Right renal cortex interstitium (tissue), 3 donors: ENCODE results near the gene KLHL17. TPM values are rescaled to one million over a fixed set of nuclear protein-coding genes. Genes with fewer than 3 reads are reported as not detected.
"Not testable (repeated sequence)": the region's sequence is repeated elsewhere in the genome, so short reads cannot be mapped to it uniquely, and the experiment has no call there.

Experiments
- DNase-seq, 3 donors: peaks; one replicate each; pipeline ENCODE4 v3.0.0-alpha.2; 2013; ENCODE audit warnings: low read depth in 3 of 3, low spot score in 2 of 3
- polyA plus RNA-seq, 3 donors: library from polyadenylated mRNA; unstranded; fragments of 120-200 nt; gene quantifications; one replicate each; pipeline ENCODE4 v1.2.1, GENCODE V29; 2013; ENCODE audit not compliant: insufficient read length in 3 of 3

Gene KLHL17
- polyA plus RNA-seq, 3 donors: 6.5 to 8.0 (median 6.5) TPM

DNA sequence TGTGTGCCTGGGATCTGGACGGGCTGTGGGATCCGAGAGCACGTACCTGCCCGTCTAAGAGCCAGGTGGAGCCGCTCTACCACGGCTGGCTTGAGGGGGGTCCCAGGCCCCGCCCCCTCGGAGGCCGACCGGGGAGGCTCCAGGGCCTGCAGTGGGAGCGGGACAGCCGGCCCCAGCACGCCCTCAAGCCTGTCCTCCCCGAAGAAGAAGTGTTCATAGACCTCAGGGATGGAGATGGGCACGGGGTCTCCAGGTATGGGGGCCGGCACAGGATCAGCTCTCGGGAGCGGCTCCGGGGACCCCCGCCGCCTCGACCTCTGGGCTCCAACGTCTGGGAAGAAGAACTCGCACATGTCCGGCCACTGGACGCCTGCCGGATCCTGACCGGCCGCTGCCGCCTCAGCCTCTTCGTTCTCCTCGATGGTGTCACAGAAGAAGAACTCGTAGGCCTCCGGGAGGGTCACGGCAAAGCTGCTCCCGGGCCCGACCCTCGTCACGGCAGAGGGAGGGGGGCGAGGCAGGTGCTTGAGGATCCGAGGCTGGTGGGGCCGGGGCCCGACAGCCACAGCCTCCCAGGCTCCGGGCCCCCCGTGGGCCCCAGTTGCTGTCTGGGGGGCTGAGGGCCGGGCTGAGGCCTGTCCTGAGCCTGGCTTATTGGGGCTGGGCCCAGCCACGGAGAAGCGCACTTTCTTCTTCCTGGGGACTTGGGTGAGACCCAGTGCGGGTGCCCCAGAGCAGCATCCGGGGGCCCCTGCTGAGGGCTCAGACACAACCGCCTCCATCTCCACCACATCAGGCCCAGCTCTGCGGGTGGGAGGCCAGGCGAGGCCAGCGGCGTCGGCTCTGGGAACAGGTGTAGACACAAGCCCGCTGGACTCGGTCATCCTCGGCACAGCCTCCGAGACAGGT, 18.7 kb downstream of the KLHL17 start:
- no peak for DNase-seq

DNA sequence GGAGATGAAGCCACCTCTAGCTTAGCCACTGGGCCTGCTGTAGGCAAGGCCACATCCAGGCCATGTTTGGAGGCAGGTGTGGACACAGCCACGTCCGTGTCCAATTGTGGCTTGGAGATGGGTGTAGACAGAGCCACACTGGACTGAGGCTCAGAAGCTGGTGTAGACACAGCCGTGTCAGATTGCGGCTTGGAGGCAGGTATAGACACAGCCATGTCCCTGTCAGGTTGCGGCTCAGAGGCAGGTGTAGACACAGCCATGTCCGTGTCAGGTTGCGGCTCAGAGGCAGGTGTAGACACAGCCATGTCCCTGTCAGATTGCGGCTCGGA, 19.3 kb downstream of the KLHL17 start:
- DNase-seq: no peak

- no peak for DNase-seq
Observed at GRCh38 chr1:980137-980571, 19.8 kb downstream of the KLHL17 start.

- DNase-seq: no peak
Observed at GRCh38 chr1:980602-981395, 20.4 kb downstream of the KLHL17 start.

DNA sequence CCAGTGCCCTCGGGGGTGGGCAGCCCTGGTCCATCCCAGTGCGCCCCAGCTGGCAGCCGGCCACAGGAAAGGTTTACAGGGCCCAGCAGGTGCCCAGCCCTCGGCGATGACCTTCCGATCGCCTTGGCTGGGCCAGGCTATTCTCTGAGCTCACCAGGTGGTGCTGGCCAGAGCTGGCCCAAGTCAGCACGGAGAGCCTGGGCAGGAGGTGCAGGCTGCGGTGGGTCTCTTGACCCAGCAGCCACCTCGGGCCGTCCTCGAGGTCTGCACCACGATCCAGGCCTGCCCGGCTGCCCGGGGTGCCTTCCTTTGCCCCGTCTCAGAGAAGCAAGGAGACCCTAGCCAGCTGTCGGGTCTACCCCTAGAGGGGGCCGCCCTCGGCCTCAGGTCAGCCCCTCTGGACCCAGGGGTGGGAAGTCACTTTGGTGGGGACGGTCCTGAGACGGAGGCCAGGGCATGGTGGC, 21.1 kb downstream of the KLHL17 start:
- no peak for DNase-seq

GRCh38 chr1:981955-982558, 21.7 kb downstream of the KLHL17 start, which contains the start of gene PERM1:
TSS of gene PERM1 (minus strand) at chr1:982093. CDS start at chr1:981029, 1,064 bp downstream.
- DNase-seq: no peak

- no peak for DNase-seq
Observed at GRCh38 chr1:982765-983436, 22.5 kb downstream of the KLHL17 start.

- DNase-seq: no peak
Observed at GRCh38 chr1:983798-984475, 23.6 kb downstream of the KLHL17 start.

DNA sequence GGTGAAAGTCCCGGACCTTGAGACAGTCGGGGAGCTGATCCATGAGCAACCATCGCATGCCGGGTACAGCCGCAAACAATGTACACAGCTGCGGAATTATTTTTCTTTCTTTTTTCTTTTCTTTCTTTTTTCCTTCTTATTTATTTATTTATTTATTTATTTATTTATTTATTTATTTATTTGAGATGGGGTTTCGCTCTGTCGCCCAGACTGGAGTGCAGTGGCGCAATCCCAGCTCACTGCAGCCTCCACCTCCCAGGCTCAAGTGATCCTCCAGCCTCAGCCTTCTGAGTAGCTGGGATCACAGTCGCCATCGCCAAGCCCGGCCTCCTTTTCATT, 24.1 kb downstream of the KLHL17 start:
- no peak for DNase-seq

DNA sequence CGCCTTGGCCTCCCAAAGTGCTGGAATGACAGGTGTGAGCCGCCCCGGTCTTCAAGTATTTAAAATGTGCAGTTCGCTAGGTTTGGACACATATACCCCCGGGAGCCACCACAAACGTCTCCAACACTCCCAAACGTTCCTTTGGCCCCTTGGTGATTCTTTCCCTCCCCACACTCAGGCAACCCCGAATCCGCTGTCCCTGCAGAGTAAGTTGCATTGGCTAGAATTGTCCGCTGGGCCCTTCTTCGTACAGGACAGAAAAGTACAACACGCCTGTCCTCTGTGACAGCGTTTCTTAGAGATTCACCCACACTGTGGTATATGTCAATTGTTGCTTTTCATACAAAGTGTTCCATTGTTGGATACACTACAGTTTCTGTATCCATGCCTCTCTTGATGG, 24.7 kb downstream of the KLHL17 start:
- no peak for DNase-seq

GRCh38 chr1:988061-988460, 27.7 kb downstream of the KLHL17 start:
- not testable (repeated sequence) for DNase-seq

DNA sequence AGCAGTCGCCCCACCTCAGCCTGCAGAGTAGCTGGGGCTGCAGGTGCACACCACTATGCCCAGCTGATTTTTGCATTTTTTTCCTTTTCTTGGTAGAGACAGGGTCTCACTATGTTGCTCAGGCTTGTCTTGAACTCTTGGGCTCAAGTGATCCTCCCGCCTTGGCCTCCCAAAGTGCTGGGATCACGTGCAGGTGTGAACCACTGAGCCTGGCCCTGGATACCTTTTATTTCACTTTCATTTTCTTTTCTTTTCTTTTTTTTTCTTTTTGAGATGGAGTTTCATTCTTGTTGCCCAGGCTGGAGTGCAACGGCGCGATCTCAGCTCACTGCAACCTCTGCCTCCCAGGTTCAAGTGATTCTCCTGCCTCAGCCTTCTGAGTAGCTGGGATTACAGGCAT, 30.9 kb downstream of the KLHL17 start:
- DNase-seq: not testable (repeated sequence)

DNA sequence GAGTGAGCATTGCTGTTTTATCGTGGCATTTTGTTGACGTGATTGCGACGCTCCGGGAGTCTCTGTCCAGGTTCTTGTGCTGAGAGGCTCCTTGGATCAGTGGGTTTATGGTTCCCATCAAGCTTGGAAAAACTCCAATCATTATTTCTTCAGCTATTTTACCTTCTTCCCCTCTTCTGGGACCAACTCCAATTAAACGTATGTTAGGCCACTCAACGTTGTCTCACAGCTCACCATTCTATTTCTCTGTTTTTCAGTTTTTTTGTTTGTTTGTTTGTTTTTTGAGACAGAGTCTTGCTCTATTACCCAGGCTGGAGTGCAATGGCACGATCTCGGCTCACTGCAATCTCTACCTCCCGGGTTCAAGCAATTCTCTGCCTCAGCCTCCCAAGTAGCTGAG, 31.5 kb downstream of the KLHL17 start:
- DNase-seq: no peak

DNA sequence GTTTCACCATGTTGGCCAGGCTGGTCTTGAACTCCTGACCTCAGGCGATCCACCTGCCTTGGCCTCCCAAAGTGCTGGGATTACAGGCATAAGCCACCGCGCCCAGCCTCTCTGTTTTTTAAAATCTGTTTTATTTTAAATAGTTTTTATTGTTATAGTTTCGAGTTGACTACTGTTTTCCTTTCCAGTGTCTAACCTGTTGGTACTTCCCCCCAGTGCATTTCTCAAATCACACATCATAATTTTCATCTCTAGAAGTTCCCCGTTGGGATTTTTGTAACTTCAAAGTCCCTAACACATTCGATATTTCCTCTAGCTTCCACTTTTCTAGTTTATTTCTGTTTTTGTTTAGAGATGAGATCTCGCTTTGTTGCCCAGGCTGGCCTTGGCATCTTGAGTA, 32.0 kb downstream of the KLHL17 start:
- DNase-seq: no peak

DNA sequence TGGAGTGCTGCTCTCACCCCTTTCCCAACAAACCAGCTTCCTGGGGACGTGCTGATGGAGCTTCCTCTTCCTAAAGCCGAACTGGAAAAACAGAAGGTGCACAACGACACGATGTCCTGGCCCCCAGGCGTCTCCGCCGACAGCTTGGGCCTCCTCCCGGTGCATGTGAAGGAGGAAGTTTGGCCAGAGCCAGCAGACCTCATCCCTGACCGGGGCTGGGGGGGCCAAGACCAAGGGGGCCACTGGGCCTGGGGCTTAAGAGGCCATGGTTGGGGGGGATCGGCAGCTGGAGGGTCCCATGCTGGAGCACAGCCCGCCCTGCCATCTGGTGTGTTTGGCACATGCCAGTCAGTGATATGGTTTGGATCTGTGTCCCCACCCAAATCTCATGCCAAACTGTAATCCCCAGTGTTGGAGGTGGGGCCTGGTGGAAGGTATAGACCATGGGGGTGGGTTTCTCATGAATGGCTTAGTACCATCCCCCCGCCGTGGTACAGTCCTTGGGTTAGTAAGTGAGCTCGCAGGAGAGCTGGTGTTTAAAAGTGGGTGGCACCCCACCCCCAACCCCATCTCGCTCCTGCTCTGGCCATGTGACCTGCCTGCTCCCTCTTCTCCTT, 33.1 kb downstream of the KLHL17 start:
- no peak for DNase-seq

DNA sequence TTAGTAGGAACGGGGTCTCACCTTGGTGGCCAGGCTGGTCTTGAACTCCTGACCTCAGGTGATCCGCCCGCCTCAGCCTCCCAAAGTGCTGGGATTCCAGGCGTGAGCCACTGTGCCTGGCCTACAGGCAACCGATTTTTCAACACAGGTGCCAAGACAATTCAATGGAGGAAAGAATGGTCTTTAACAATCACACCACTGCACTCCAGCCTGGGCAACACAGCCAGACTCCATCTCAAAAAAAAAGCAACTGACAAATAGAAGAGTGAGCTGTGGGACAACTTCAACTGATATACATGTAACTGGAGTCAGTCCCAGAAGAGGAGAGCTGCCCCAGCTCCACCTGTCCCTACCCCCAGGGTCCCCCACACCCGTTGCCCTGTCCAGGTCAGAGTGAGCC, 34.2 kb downstream of the KLHL17 start:
- DNase-seq: not testable (repeated sequence)

GRCh38 chr1:995665-996633, 35.6 kb downstream of the KLHL17 start:
- no peak for DNase-seq

DNA sequence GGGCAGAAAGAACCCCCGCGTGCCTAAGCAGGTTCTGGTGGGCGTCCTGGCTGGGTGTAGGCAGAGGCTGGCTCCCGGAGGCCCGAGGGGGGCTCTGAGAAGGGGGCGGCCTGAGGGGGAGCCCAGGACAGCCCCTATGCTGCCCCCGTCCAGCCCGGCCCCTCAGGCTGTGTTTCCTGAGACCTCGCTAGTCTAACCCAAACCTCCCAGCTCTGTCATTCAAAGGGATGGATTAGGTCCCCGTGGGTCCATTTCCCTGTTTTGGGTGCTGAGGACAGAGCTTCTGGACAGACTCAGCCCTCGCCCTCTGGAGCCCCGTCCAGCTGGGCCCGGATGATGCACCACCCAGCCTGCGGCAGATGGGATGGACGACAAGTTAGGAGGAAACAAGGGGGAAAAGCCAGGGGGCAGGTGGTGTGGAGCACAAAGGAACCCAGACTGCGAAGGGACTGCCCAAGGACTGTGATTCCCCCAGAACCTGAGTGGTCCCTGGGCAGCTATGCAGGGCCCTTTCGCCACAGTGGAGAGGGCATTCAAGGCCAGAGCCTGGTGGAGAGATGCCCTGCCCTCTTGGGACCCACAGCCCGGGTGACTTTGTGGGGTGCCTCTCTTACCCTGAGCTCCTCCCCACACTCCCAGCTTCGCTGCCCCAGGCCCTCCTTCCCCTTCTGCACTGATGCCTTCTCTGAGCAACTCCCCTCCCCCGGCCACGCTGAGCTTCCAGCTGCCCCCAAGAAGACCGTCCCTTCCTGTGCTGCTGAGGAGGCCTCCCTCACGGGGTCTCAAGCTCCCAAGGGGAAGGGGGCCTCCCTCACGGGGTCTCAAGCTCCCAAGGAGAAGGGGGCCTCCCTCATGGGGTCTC, 36.7 kb downstream of the KLHL17 start:
- DNase-seq: no peak
